ENCODE results near the gene ARMCX5.
A peak's percentile ranks its signal among the peaks of the same experiment; 100 is the strongest.

Gene ARMCX5

DNA sequence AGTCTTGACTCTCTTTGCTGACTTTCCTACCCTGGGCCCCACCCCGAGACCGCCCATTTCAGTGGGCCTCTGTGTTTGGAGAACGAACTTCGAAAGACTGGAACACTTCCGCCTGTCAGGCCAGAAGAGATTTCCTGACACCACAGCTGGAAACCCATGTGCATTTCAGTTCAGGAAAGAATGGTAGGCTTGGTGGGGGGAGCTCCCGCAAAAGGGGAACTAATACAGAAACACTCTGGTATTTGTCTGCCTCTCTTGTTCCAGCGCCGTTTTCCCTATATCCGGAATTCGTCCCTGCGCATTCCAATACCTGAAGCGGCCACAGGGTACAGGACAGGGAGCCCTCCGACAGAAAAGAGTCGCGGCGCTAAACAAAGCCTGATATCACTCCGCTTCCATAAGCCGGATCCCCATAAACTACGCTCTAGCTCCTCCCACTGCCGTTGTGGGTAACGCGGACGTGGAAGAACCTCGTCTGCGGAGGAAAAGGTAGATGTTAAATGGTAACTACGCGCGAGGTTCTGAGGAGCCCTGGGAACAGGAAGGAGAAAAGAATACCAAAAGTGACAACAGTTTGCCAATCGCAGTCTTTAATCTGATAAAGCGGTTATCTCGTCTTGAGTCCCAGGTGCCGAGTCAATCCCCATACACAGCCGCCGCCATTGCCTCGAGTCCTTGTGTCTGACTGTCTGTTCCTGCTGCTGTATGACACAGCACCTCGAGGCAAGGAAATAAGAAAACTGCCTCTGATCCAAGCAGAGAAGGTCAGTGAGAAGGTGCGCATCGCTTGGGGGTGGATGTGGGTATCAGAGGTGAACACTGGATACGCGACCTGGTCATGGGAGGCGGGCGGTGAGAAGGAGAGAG lies at the start of gene ARMCX5:
TSS of gene ARMCX5 (plus strand) at position 432 of the 867 bp plus-strand sequence. CDS start 2,627 bp downstream, outside the sequence.
- peak; percentile 82 for DNase-seq

DNA sequence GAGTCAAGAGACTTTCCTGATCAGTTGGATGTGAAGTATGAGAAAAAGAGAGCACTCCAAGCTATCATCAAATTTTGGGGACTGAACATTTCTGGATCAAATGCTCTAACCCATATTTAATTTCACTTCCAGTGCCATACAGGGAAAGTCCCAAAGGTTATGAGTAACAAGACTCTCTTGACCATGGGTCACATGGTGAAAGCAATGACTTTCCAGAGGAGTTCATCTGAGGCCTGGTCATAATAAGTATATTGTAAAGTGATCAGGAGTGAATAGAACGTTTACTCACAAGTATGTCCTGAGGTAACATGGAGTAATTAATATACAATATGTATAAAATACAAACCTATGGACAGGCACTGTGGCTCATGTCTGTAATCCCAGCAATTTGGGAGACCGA lies 40.7 kb upstream of the ARMCX5 start:
- DNase-seq, result no peak

DNA sequence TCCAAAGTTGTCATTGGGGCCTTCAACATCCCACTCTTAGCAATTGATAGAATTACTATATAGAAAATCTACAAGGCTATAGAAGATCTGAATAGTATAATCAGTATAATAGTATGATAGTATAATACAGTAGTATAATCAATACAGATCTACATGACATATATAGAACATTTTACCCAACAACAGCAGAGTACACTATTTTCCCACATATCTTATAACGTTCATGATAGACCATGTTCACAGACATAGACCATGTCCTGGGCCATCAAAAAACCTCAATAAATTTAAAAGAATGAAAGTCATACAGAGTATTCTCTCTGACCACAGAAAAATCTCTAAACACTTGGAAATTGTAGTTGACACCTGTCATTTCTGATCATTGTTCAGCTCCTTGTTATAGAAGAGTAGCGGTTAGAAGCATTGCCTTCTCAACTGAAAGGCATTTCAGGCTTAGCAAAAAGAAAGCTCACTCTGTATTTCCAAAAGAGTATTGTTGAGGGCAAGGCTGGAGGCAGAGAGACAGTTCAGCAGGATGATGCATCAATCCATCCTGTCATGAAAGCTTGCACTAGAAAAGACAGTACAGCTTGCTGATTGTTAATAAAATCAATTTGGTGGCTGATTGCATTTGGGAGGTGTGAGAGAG lies 38.8 kb upstream of the ARMCX5 start:
- no peak for DNase-seq

DNA sequence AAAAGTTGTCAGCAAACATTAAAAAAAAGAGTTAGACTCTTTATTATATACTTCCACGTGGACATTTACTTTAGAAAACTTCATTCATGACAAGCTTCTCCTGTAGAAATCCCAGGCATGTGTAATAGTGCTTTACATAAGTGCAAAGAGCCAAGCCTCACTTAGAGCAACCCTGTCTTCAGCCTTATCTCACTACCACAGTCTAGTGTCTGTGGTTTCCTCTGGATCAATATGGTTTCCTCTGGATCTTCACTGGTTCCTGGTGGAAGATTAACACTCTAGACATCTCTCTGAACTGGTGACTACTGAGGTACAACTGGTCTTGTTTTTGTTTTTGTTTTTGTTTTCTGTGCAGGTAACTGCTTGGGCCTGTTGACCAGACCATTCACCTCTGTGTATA lies 18.4 kb upstream of the ARMCX5 start:
- DNase-seq, result no peak

DNA sequence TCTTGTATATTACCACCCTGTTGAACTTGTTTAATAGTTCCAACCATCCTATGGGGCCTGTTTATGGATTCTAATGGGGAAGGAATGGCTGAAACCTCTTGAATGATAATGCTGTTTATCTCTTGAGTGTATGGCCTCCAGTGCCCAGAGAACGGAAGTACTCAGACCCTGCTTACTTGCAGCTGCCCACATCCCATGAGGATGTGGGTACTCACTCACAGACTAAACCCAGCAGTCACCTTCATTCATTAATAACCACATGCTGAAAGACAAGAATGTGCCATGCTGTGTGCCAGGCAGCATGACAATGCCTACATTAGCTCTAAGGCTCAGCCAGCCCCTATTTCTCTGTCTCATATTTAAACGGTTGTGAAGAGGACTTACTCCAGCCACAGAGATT lies 5.9 kb upstream of the ARMCX5 start:
- DNase-seq, result no peak

DNA sequence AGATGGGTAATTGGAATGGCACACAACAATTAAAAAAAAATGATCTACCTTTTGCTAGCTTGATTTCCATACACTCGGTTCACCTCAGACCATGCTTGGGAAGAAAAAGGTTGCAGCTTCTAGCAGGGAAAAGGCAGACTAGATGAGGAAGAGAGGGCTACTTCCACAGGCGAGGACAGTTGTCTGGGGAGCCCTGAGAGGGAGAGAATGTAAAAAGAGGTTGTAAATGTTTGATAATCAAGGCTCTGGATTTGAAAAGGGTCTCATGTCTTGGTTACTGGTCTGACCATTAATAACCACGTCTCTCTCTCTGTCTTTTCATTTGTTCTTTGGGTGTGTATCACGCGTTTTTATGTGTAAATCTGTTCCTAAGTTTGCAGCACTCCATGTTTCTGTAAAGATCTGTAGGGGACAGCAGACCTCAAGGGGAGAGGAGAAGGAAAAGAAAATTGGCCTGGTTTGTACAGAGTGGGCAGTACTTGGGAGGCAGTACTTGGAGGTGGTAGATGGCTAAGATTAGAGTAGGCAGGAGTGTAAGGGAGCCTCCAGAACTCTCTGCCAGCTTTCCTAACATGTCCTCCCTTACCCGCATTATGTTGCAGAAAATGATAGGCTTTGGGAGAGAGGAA lies 750 bp downstream of the ARMCX5 start:
- no peak for DNase-seq

DNA sequence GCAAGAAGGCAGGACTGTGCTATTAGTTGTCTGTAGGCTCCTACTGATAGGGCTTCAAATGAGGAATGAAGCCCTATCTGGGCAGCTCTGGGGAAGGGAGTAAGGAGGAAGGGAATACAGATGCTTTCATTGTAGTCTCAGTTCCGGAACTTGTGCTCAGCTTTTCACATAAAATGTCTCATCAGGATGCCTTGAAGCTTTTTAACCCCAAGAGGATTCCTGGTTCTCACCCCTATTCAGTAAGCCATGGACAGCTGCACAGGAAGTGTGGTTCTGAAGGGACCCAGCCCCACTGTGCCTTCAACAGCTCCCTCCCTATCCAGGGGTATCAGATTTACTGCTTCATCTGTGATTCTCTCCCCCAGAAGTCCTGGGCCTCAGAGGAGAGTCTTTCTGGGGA lies 5.0 kb downstream of the ARMCX5 start:
- DNase-seq, result no peak

DNA sequence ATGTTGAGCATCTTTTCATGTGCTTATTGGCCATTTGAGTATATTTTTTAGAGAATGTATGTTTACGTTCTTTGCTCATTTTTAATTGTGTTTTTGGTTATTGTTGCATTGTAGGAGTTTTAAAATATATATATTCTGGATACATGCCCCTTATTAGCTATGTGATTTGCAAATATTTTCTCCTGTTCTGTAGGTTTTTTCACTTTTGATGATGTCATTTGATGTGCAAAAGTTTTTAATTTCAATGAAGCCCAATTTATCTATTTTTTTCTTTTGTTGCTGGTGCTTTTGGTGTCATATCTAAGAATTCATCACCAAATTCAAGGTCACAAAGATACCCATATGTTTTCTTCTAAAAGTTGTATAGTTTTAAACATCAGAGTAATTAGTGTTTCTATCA lies 6.8 kb downstream of the ARMCX5 start:
- DNase-seq, result no peak

DNA sequence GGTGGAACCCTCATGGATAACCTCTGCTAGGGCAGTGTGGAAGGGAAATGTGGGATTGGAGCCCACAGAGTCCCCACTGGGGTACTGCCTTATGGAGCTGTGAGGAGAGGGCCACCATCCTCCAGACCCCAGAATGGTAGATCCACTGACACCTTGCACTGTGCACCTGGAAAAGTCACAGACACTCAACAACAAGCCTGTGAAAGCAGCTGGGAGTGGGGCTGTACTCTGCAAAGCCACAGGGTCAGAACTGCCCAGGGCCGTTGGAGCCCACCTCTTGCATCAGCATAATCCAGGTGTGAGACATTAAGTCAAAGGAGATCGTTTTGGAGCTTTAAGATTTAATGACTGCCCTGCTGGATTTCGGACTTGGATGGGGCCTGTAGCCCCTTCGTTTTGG lies 11.6 kb downstream of the ARMCX5 start:
- DNase-seq, result no peak

DNA sequence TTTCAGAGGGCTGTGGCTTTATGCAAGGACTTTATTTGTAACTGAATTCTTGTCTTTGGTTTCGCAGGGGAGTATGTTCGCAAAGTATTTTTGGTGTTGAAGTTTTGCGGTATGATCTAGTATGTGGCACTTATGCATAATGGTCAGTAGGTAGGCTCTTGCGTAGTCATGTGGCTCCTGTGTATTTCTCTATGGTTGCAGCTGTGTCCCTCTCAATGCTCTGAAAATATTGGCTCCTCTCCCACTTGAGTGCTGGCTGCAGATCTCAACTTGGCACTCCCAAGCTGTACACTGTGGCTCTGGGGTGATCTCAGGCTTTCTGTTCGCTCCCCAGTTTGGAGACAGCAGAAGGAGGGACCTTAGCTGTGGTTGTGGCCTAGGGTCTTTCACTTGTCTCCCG lies 24.8 kb downstream of the ARMCX5 start:
- DNase-seq, result no peak

DNA sequence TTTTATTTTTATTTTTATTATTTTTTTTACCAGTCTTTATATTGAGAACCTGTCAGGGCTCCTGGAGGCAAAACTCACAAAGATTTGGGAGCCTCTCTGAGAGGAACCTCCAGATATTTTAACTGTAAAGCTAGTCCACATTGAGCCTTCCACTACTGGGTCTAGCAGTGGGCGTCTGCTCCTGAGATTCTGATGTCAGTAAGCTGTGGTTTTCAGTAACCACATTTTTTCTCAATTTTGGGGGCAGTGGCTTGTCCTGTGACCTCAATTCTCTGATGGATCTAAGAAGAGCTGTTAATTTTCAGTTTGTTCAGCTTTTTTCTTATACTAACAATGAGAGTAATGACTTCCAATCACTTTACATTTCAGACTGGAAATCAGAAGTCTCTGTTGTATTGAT lies 28.3 kb downstream of the ARMCX5 start:
- DNase-seq, result no peak

DNA sequence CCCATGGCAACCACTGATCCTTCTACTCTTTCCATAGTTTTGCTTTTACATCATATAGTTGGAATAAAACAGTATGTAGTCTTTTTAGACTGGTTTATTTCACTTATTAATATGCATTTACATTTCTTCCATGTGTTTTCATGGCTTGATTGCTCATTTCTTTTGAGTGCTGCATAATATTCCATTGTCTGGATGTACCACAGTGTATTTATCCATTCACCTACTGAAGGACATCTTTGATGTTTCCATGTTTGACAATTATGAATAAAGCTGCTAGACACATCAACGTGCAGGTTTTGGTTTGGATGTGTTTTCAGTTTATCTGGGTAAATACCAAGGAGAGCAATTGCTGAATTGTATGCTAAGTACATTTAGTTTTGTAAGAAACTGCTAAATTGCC lies 38.2 kb downstream of the ARMCX5 start:
- DNase-seq, result no peak

DNA sequence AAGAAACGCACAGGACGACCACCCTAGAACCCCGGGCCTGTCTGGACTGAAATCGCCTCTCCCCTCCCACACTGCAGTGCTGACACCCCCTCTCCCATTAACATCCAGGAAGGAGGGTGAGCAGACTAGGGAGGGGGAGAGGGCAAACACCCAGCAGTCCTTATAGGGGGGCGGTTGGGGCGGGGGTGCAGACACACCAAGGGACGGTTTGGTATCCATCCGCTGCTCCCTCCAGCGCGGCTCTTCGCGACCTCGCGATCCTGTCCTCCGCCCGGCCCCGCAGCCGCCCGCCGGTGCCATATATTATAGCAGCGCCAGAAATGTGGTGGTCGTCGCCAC lies 51.6 kb downstream of the ARMCX5 start:
- no peak for DNase-seq

DNA sequence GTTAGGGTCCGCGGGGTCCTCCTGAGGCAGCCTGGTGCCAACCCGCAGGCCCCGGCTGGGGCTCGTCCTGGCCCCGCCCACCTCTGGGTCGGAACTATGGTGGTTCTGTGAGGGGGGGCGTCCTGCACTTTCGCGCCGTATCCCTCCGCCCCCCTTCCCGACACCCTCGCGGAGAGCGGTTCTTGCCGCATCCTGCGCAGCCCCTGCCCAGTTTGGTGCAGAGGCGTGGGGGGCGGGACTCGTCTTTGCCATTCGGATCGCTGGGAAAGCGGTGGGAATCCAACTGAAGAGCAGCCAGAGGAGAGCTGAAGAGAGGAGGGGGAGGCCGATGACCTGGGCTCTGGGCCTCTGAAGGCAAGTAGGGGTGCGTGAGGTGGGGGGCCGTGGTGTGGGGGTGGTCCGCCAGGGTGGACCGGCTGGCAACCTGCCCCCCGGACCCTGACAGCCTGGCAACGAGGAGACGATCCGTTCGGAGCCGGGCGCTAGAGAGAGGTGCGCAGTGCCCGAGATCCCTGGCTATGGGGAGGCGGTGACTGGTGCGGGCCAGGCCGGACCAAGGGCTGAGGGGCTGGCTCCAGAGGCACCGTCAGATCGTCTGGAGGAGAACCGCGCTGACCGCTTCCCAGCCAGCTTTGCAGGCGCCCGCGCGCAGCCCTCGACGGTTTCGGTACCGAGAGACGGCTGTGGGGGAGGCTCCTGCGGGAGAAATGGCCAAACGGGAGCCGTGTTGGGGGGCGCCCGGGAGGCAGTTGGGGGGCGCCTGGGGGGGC lies 52.1 kb downstream of the ARMCX5 start, which contains the start of gene GPRASP1:
TSS of gene GPRASP1 (plus strand) at position 242 of the 770 bp plus-strand sequence. CDS start 2,431 bp downstream, outside the sequence.
- no peak for DNase-seq

DNA sequence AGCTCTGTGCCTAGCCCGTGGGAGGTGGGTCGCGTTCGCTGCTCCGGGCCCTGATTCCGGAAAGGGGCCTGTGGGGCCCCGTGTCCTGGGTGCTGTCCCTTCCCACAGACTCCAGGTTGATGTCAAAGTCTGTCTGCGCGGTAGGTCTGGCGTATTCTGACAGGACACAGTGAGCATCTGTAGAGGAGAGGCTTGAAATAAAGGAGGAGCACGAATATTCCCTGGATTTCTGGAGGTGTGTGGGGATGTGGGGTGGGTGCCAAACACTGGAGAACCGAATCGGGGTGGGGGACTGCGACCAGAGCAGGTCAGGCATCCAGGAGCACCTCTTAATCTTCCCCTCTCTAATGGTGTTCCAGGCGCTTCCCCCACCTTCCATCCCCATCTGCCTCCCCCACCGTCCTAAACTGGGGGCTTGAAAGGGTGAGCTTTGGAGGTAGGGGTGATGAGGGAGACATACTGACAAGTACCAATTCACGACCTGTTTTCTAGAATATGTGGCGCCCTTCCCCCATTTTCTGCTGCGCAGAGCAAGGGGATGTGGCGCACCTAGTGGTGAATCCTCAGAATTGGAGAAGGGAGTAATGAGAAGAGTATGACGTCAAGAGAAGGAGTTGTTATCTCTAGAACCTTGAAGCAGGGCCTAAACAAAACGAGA lies 52.8 kb downstream of the ARMCX5 start:
- no peak for DNase-seq
